HUDEP-2 (cell line): ENCODE results near the gene ZNF415.
A peak's percentile ranks its signal among the peaks of the same experiment; 100 is the strongest.
"Not testable (repeated sequence)": the region's sequence is repeated elsewhere in the genome, so short reads cannot be mapped to it uniquely, and the experiment has no call there.

Experiments used
- DNase-seq, 76 experiments: peaks; one replicate each; lab custom pipeline; 2025; ENCODE audit not compliant: unreplicated experiment in 76 of 76; lab: John Stamatoyannopoulos, UW

Gene ZNF415

GRCh38 chr19:53103234-53104203 is 29.2 kb downstream of the ZNF415 start, which contains the start of gene ZNF160:
Gene ZNF160 (minus strand): TSS chr19:53103422. CDS start chr19:53086276, 17,146 bp downstream.
- peak; percentile 54 to 100 (median 98) for DNase-seq

GRCh38 chr19:53102756-53103233 is 29.9 kb downstream of the ZNF415 start:
- peak in 42 of 76 experiments; percentile 2 to 54 (median 26) for DNase-seq

- DNase-seq, result no peak
These were observed 30.4 kb downstream of the ZNF415 start for GRCh38 chr19:53102206-53102755.

- peak in 2 of 76 experiments; percentile 2 to 3 for DNase-seq
These were observed 31.2 kb downstream of the ZNF415 start for GRCh38 chr19:53101518-53101917.

- not testable (repeated sequence) for DNase-seq
These were observed 34.1 kb downstream of the ZNF415 start for GRCh38 chr19:53098570-53098969.

GRCh38 chr19:53096982-53097690 is 35.6 kb downstream of the ZNF415 start:
- DNase-seq, result not testable (repeated sequence)

- DNase-seq, result not testable (repeated sequence)
These were observed 36.1 kb downstream of the ZNF415 start for GRCh38 chr19:53096579-53096978.

GRCh38 chr19:53094754-53095575 is 37.7 kb downstream of the ZNF415 start:
- DNase-seq, result no peak

GRCh38 chr19:53092723-53093122 is 40.0 kb downstream of the ZNF415 start:
- no peak for DNase-seq

- no peak for DNase-seq
These were observed 41.1 kb downstream of the ZNF415 start for GRCh38 chr19:53091413-53092254.

GRCh38 chr19:53088091-53088490 is 44.6 kb downstream of the ZNF415 start:
- no peak for DNase-seq

- DNase-seq, result no peak
These were observed 45.8 kb downstream of the ZNF415 start for GRCh38 chr19:53086949-53087348.

GRCh38 chr19:53085496-53085895 is 47.2 kb downstream of the ZNF415 start:
- DNase-seq, result no peak

GRCh38 chr19:53082929-53083328 is 49.8 kb downstream of the ZNF415 start:
- no peak for DNase-seq

- DNase-seq, result no peak
These were observed 53.3 kb downstream of the ZNF415 start for GRCh38 chr19:53079313-53079924.

GRCh38 chr19:53078668-53079067 is 54.0 kb downstream of the ZNF415 start:
- DNase-seq, result no peak

GRCh38 chr19:53076984-53077383 is 55.7 kb downstream of the ZNF415 start:
- DNase-seq, result no peak

- no peak for DNase-seq
These were observed 63.9 kb downstream of the ZNF415 start for GRCh38 chr19:53068834-53069233.

- no peak for DNase-seq
These were observed 64.5 kb downstream of the ZNF415 start for GRCh38 chr19:53068199-53068598.
